COLO668 (cell line): ENCODE measurements around the gene RCAN2.

ENCODE experiments used
- DNase-seq: peaks from one replicate; lab custom pipeline; 2025; ENCODE audit not compliant: unreplicated experiment; lab: John Stamatoyannopoulos, UW

The RCAN2 gene

GRCh38 chr6:46293641-46294316 lies 197.5 kb downstream of the RCAN2 start:
- DNase-seq, result no peak

GRCh38 chr6:46291880-46292279 lies 199.4 kb downstream of the RCAN2 start:
- DNase-seq, result no peak

GRCh38 chr6:46291275-46291633 lies 200.0 kb downstream of the RCAN2 start:
- no peak for DNase-seq

- DNase-seq, result no peak
Measured at GRCh38 chr6:46290421-46291274, 200.6 kb downstream of the RCAN2 start.

GRCh38 chr6:46289898-46290297 lies 201.4 kb downstream of the RCAN2 start:
- DNase-seq, result no peak

GRCh38 chr6:46288835-46289234 lies 202.4 kb downstream of the RCAN2 start:
- DNase-seq, result no peak

- DNase-seq, result no peak
Measured at GRCh38 chr6:46287681-46288080, 203.6 kb downstream of the RCAN2 start.

- DNase-seq, result no peak
Measured at GRCh38 chr6:46287043-46287442, 204.2 kb downstream of the RCAN2 start.

- no peak for DNase-seq
Measured at GRCh38 chr6:46284475-46284874, 206.8 kb downstream of the RCAN2 start.

GRCh38 chr6:46281110-46281509 lies 210.1 kb downstream of the RCAN2 start:
- no peak for DNase-seq

- DNase-seq, result no peak
Measured at GRCh38 chr6:46279874-46280273, 211.4 kb downstream of the RCAN2 start.

GRCh38 chr6:46276576-46277142 lies 214.6 kb downstream of the RCAN2 start:
- DNase-seq, result no peak

GRCh38 chr6:46274502-46274901 lies 216.7 kb downstream of the RCAN2 start:
- DNase-seq, result no peak

- no peak for DNase-seq
Measured at GRCh38 chr6:46273911-46274310, 217.3 kb downstream of the RCAN2 start.

GRCh38 chr6:46271728-46272127 lies 219.5 kb downstream of the RCAN2 start:
- DNase-seq, result no peak

- DNase-seq, result no peak
Measured at GRCh38 chr6:46271107-46271506, 220.1 kb downstream of the RCAN2 start.

GRCh38 chr6:46270336-46270735 lies 220.9 kb downstream of the RCAN2 start:
- DNase-seq, result no peak

GRCh38 chr6:46269447-46270229 lies 221.6 kb downstream of the RCAN2 start:
- no peak for DNase-seq

- DNase-seq, result no peak
Measured at GRCh38 chr6:46267515-46267914, 223.7 kb downstream of the RCAN2 start.

- no peak for DNase-seq
Measured at GRCh38 chr6:46265373-46265772, 225.9 kb downstream of the RCAN2 start.

- no peak for DNase-seq
Measured at GRCh38 chr6:46263707-46264086, 227.6 kb downstream of the RCAN2 start.
